Keratinocyte (primary cell): Measurements from ENCODE around the gene KCNH8. TPM values are rescaled to one million over a fixed set of nuclear protein-coding genes. Genes with fewer than 3 reads are reported as not detected.
"Not testable (repeated sequence)": the region's sequence is repeated elsewhere in the genome, so short reads cannot be mapped to it uniquely, and the experiment has no call there.

ENCODE experiments used
- DNase-seq: peaks from one replicate; pipeline ENCODE4 v3.0.0-alpha.2; 2011; ENCODE audit warnings: low read depth, missing footprints, low spot score
- FAIRE-seq: peaks from 2 replicates; lab custom pipeline; 2011; peaks lifted over from hg19 to GRCh38; lab: Jason Lieb, UNC
- H2AFZ ChIP-seq: 2 replicates; pipeline ENCODE4 v1.6.0; 2012; ENCODE audit warnings: low read length, control low read depth, inconsistent platforms; ENCODE audit not compliant: control insufficient read depth
- H3K27ac ChIP-seq: 2 replicates; pipeline ENCODE4 v1.5.1; 2011; ENCODE audit warnings: low read length; ENCODE audit not compliant: control insufficient read depth, insufficient read depth
- H3K27me3 ChIP-seq: 3 replicates; pipeline ENCODE4 v1.6.0; 2011; ENCODE audit warnings: low read length; ENCODE audit not compliant: control insufficient read depth, insufficient read depth; ENCODE audit errors: extremely low read depth
- H3K36me3 ChIP-seq, 2 experiments: 2 replicates in 1 of 2; 3 replicates in 1 of 2; pipeline ENCODE4 v1.5.1; 2011; ENCODE audit warnings: low read length in 2 of 2, mild to moderate bottlenecking in 1 of 2; ENCODE audit not compliant: control insufficient read depth in 2 of 2, insufficient read depth in 2 of 2; ENCODE audit errors: extremely low read depth in 1 of 2
- H3K4me1 ChIP-seq: 3 replicates; pipeline ENCODE4 v1.5.1; 2011; ENCODE audit warnings: low read length; ENCODE audit not compliant: control insufficient read depth, insufficient read depth; ENCODE audit errors: extremely low read depth
- H3K4me2 ChIP-seq: 3 replicates; pipeline ENCODE4 v1.6.0; 2011; ENCODE audit warnings: low read depth, low read length; ENCODE audit not compliant: control insufficient read depth, insufficient read depth; ENCODE audit errors: extremely low read depth
- H3K4me3 ChIP-seq, 3 experiments: fragments of 200-600 bp in 1 of 3; sonication (generic) in 1 of 3; 2 replicates in 2 of 3; 3 replicates in 1 of 3; pipeline ENCODE4 v1.5.1; 2011 to 2016; ENCODE audit warnings: low read length in 3 of 3, mild to moderate bottlenecking in 3 of 3, control low read depth in 2 of 3, inconsistent platforms in 1 of 3, low read depth in 1 of 3, mixed read lengths in 1 of 3, mixed run types in 1 of 3, moderate library complexity in 1 of 3; ENCODE audit not compliant: control insufficient read depth in 2 of 3, insufficient read depth in 2 of 3; ENCODE audit errors: extremely low read depth in 1 of 3
- H3K79me2 ChIP-seq: 2 replicates; pipeline ENCODE4 v1.6.0; 2012; ENCODE audit warnings: low read length; ENCODE audit not compliant: control insufficient read depth, insufficient read depth
- H3K9ac ChIP-seq: 3 replicates; pipeline ENCODE4 v1.6.0; 2011; ENCODE audit warnings: low read length; ENCODE audit not compliant: control insufficient read depth, insufficient read depth; ENCODE audit errors: extremely low read depth
- H3K9me1 ChIP-seq: 3 replicates; pipeline ENCODE4 v1.6.0; 2011; ENCODE audit warnings: low read length; ENCODE audit not compliant: control insufficient read depth, insufficient read depth; ENCODE audit errors: extremely low read depth
- H3K9me3 ChIP-seq: 2 replicates; pipeline ENCODE4 v1.5.1; 2012; ENCODE audit warnings: low read depth, low read length; ENCODE audit not compliant: control insufficient read depth
- H4K20me1 ChIP-seq: 3 replicates; pipeline ENCODE4 v1.6.0; 2011; ENCODE audit warnings: low read length; ENCODE audit not compliant: control insufficient read depth, insufficient read depth; ENCODE audit errors: extremely low read depth
- CTCF ChIP-seq, 3 experiments: IDR thresholded peaks in 1 of 3; conservative IDR thresholded peaks in 1 of 3; optimal IDR thresholded peaks in 1 of 3; 2 replicates in 2 of 3; 3 replicates in 1 of 3; pipeline versions ENCODE3 to v1.5.1; 2011; ENCODE audit warnings: low read length in 3 of 3, mild to moderate bottlenecking in 3 of 3, moderate library complexity in 2 of 3, control low read depth in 1 of 3, inconsistent platforms in 1 of 3; ENCODE audit not compliant: insufficient read depth in 2 of 3; ENCODE audit errors: extremely low read depth in 1 of 3
- EZH2 ChIP-seq: IDR thresholded peaks from one replicate; pipeline ENCODE4 v1.6.1; 2012; ENCODE audit warnings: inconsistent platforms, mild to moderate bottlenecking, low read length, moderate library complexity
- dilution Hi-C: fragments of 300-500 bp; cut with MboI; formaldehyde crosslinking; loops from one replicate; pipeline ENCODE4 v1.7.0; 2020; ENCODE audit warnings: low sequenced_read_pairs; ENCODE audit not compliant: extremely low pct_ligation_motif_present
- polyA minus RNA-seq, 3 experiments: library from RNA; depleted of rRNA, polyadenylated mRNA; stranded (reverse); fragments of >200 nt; gene quantifications; 1 replicate in 1 of 3; 2 replicates in 1 of 3; 3 replicates in 1 of 3; pipeline ENCODE4 v1.2.3, GENCODE V29; 2011
- polyA plus RNA-seq, 5 experiments: library from polyadenylated mRNA; depleted of rRNA in 3 of 5; stranded (reverse) in 3 of 5; stranded (forward) in 1 of 5; unstranded in 1 of 5; fragments of >200 nt; gene quantifications; 1 replicate in 1 of 5; 2 replicates in 3 of 5; 3 replicates in 1 of 5; pipeline versions ENCODE4 v1.2.1 to v1.2.3, GENCODE V29; 2011 to 2012; ENCODE audit warnings: missing spikeins in 2 of 5, low read depth in 1 of 5, low replicate concordance in 1 of 5

KCNH8 gene
- 0.01 TPM in 1 of 3 replicates, not detected in the others for polyA plus RNA-seq
- polyA plus RNA-seq (2011; ENCODE audit: low read depth), result not detected
- polyA plus RNA-seq (2011; cell fraction: cytosol; rRNA removed), result not detected in 2 replicates
- 0.03 and 0.11 TPM in 2 replicates for polyA plus RNA-seq (2011; cell fraction: nucleus; rRNA removed)
- polyA plus RNA-seq (2012; ENCODE audit: low replicate concordance), result not detected in 2 replicates
- polyA minus RNA-seq, result 0.06 TPM in 1 of 3 replicates, not detected in the others
- not detected for polyA minus RNA-seq (2011; cell fraction: cytosol; rRNA and poly(A)+ RNA removed)
- 0.11 TPM in 1 of 2 replicates, not detected in the other for polyA minus RNA-seq (2011; cell fraction: nucleus; rRNA and poly(A)+ RNA removed)

GRCh38 chr3:19147905-19148767 is at the start of gene KCNH8:
Gene KCNH8, plus strand, starts transcription at chr3:19148510. Its CDS starts 210 bp downstream, at chr3:19148720.
- FAIRE-seq, result no peak
- Histone ChIP-seq H3K27me3 (peaks cover 26% of the 10 kb centered on the region), H2AFZ (no peak within 1 kb of the TSS)

DNA sequence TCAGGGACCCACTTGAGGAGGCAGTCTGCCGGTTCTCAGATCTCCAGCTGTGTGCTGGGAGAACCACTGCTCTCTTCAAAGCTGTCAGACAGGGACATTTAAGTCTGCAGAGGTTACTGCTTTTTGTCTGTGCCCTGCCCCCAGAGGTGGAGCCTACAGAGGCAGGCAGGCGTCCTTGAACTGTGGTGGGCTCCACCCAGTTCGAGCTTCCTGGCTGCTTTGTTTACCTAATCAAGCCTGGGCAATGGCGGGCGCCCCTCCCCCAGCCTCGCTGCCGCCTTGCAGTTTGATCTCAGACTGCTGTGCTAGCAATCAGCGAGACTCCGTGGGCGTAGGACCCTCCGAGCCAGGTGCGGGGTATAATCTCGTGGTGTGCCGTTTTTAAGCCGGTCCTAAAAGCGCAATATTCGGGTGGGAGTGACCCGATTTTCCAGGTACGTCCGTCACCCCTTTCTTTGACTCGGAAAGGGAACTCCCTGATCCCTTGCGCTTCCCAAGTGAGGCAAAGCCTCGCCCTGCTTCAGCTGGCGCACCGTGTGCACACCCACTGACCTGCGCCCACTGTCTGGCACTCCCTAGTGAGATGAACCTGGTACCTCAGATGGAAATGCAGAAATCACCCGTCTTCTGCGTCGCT is 45.5 kb upstream of the KCNH8 start:
- H3K79me2 ChIP-seq, H3K9me3 ChIP-seq, H3K27ac ChIP-seq, H3K4me1 ChIP-seq, H3K36me3 ChIP-seq, H3K9me1 ChIP-seq, FAIRE-seq, H4K20me1 ChIP-seq, H3K4me2 ChIP-seq, DNase-seq, H3K27me3 ChIP-seq, dilution Hi-C loops, H3K9ac ChIP-seq: not testable (repeated sequence)
- peak overlapping the region; percentile 26 for H2AFZ ChIP-seq
- peak overlapping the region in 1 of 3 experiments; percentile 18 for H3K4me3 ChIP-seq

More at GRCh38 chr3:19147905-19148767, at the start of gene KCNH8:
- no peaks in the 10 kb centered on the region for H4K20me1 ChIP-seq
- no peak for DNase-seq
- dilution Hi-C loops, result no loop called here
- H3K4me3 ChIP-seq, result peak within 1 kb of the TSS; percentile 14 to 59 (median 49)
- peak within 1 kb of the TSS; percentile 69 for H3K4me2 ChIP-seq
- no peaks in the 10 kb centered on the region for H3K79me2 ChIP-seq
- no peaks in the 10 kb centered on the region for H3K4me1 ChIP-seq
- H3K27ac ChIP-seq, result no peak within 1 kb of the TSS
- H3K9ac ChIP-seq, result no peak within 1 kb of the TSS
- no peaks in the 10 kb centered on the region for H3K9me3 ChIP-seq
- no peaks in the 10 kb centered on the region for H3K9me1 ChIP-seq
- H3K36me3 ChIP-seq, result no peaks in the 10 kb centered on the region
- TF ChIP-seq EZH2 (no peak), CTCF (optimal IDR thresholded peaks at IDR 0.05 in 1 of 3, IDR thresholded peaks at IDR 0.05 in 1 of 3, conservative IDR thresholded peaks at IDR 0.05 in 1 of 3; ENCODE audit: extremely low read depth in 1 of 3, insufficient read depth in 2 of 3, low read length in 3 of 3) (peak in 1 of 3 experiments; percentile 3)
